Memory B cell (primary cell): Measurements from ENCODE around the gene BRIP1.
A peak's percentile ranks its signal among the peaks of the same experiment; 100 is the strongest.
"Not testable (repeated sequence)": the region's sequence is repeated elsewhere in the genome, so short reads cannot be mapped to it uniquely, and the experiment has no call there.

Experiments
- ATAC-seq: fragments of 150-1000 bp; cut with Tn5 transposase; 2 replicates; pipeline ENCODE4 v1.10.0; 2021; ENCODE audit warnings: low read depth, mild to moderate bottlenecking, moderate library complexity
- DNase-seq, 2 donors: peaks; one replicate each; pipeline ENCODE4 v3.0.0; 2022; ENCODE audit warnings: low spot score in 2 of 2
- H3K27ac Mint-ChIP-seq: one replicate; pipeline ENCODE4 v1.8.0; 2022; ENCODE audit warnings: mild to moderate bottlenecking, moderate library complexity, mixed read lengths
- H3K27me3 Mint-ChIP-seq: one replicate; pipeline ENCODE4 v1.8.0; 2022; ENCODE audit warnings: mixed read lengths
- H3K36me3 Mint-ChIP-seq: one replicate; pipeline ENCODE4 v1.8.0; 2022; ENCODE audit warnings: mild to moderate bottlenecking, mixed read lengths
- H3K4me1 Mint-ChIP-seq: one replicate; pipeline ENCODE4 v1.8.0; 2022; ENCODE audit warnings: mixed read lengths
- H3K4me3 Mint-ChIP-seq: one replicate; pipeline ENCODE4 v1.8.0; 2022; ENCODE audit warnings: mild to moderate bottlenecking, moderate library complexity, mixed read lengths
- H3K9me3 Mint-ChIP-seq: one replicate; pipeline ENCODE4 v1.8.0; 2022; ENCODE audit warnings: mixed read lengths

Gene BRIP1

DNA sequence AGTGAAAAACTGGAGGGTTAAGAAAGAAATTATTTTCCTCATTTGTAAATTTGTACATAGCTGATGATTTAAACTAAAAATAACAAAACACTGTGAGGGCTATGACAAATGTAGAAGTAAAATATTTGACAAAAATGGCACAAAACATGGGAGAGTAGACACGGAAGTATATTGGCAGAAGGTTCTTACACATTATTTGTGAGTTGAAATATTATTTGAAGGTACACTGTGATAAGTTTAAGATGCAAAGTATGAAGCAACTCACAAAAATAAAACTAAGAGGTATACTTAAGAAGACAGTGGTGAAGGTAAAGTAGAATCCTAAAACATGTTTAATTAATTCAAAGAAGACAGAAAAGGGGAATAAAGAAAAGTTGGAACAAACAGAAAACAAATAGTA is 34.6 kb downstream of the BRIP1 start:
- Mint-ChIP-seq H3K36me3 (peaks cover 8% of the 10 kb centered on the region), H3K9me3 (peaks cover 4% of the 10 kb centered on the region), H3K4me3 (no peak overlapping the region), H3K4me1 (no peaks in the 10 kb centered on the region), H3K27ac (no peak overlapping the region), H3K27me3 (no peaks in the 10 kb centered on the region)
- DNase-seq: no peak
- ATAC-seq: no peak

DNA sequence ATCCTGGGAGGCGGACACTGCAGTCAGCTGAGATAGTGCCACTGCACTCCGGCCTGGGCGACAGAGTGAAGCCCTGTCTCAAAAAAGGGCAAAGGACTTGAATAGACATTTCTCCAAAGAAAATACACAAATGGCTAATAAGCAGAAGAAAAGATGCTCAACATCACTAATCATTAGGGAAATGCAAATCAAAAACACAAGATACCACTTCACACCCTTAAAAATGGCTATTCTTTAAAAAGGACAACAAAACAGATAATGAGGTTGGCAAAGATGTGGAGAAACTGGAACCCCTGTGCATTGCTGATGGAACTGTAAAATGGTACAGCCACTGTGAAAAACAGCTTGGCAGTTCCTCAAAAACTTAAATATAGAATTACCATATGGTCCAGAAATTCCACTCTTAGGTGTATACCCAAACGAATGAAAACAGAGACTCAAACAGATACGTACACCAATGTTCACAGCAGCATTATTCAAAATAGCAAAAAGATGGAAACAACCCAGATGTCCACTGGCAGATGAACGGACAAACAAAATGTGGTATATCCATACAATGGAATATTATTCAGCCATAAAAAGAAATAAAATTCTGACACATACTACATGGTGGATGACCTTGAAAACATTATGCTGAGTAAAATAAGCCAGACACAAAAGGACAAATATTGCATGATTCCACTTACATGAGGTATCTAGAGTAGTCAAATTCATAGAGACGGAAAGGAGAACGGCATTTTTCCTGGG is 35.5 kb downstream of the BRIP1 start:
- Mint-ChIP-seq H3K9me3 (peaks cover 4% of the 10 kb centered on the region), H3K36me3 (peaks cover 8% of the 10 kb centered on the region), H3K4me1 (no peaks in the 10 kb centered on the region), H3K27ac (no peak overlapping the region), H3K27me3 (no peaks in the 10 kb centered on the region), H3K4me3 (no peak overlapping the region)
- DNase-seq (no peak), ATAC-seq (no peak)

GRCh38 chr17:61826866-61827265 is 36.5 kb downstream of the BRIP1 start:
- not testable (repeated sequence) for H3K36me3 Mint-ChIP-seq, H3K4me3 Mint-ChIP-seq, H3K27ac Mint-ChIP-seq, DNase-seq, H3K9me3 Mint-ChIP-seq, H3K27me3 Mint-ChIP-seq, ATAC-seq, H3K4me1 Mint-ChIP-seq

- not testable (repeated sequence) for H3K4me1 Mint-ChIP-seq, ATAC-seq, H3K9me3 Mint-ChIP-seq, DNase-seq, H3K27me3 Mint-ChIP-seq, H3K4me3 Mint-ChIP-seq, H3K27ac Mint-ChIP-seq
- peaks cover 11% of the 10 kb centered on the region for H3K36me3 Mint-ChIP-seq
Observed at GRCh38 chr17:61826198-61826597, 37.1 kb downstream of the BRIP1 start.

- ATAC-seq: no peak
- Mint-ChIP-seq H3K9me3 (peaks cover 4% of the 10 kb centered on the region), H3K27me3 (no peaks in the 10 kb centered on the region), H3K27ac (no peak overlapping the region), H3K4me1 (peaks cover 2% of the 10 kb centered on the region), H3K4me3 (no peak overlapping the region), H3K36me3 (peaks cover 13% of the 10 kb centered on the region)
- DNase-seq: no peak
Observed at GRCh38 chr17:61825448-61826137, 37.7 kb downstream of the BRIP1 start.

DNA sequence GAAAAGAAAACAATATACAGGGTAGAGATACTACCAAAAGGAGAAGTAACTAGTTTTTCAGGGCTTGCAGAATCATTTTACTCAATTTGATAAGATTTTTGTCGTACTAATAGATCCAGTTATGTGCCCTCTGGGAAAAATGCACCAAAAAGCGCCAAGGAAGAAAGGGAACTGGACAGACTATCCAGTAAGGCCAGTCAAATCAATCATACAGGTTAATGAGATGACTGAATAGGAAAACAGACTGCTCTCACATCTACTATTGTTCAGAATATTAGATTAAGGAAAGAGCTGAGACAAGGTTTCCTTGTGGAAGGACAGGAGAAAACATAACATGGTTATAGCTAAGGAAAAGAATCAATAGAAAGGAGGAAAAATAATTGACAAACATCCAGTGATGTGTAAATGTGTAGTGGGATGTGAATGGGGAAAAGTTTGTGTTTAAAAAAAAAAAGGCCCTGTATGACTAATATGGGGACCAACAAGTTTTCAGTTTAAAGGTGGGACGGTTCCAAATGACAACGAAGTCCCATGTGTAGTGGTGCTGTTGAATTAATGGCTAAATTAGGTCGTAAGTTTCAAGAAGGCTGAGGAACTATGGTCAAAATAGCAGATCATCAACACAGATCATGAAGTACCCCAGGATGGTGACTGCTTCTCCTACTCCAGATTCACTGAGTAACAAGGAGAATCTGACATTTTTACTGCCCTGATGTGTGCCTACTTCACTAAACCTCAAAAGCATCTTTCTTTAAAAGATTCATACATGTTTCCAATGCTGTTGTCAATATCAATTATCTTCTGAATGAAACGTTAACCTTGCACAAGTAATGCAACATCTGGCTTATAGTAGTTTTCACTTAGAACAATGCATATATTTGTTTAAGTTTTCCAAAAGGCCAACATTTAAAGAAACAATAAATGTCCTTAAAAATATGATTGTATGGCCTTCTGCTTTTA is 40.7 kb downstream of the BRIP1 start:
- no peaks in the 10 kb centered on the region for H3K27me3 Mint-ChIP-seq
- H3K27ac Mint-ChIP-seq: no peak overlapping the region
- no peak overlapping the region for H3K4me3 Mint-ChIP-seq
- no peak for DNase-seq
- peaks cover 13% of the 10 kb centered on the region for H3K36me3 Mint-ChIP-seq
- H3K4me1 Mint-ChIP-seq: peaks cover 2% of the 10 kb centered on the region
- peaks cover 4% of the 10 kb centered on the region for H3K9me3 Mint-ChIP-seq
- ATAC-seq: no peak

GRCh38 chr17:61821655-61822054 is 41.7 kb downstream of the BRIP1 start:
- H3K4me3 Mint-ChIP-seq: no peak overlapping the region
- peaks cover 2% of the 10 kb centered on the region for H3K9me3 Mint-ChIP-seq
- ATAC-seq (no peak), DNase-seq (no peak)
- peaks cover 2% of the 10 kb centered on the region for H3K4me1 Mint-ChIP-seq
- peaks cover 9% of the 10 kb centered on the region for H3K36me3 Mint-ChIP-seq
- no peak overlapping the region for H3K27ac Mint-ChIP-seq
- H3K27me3 Mint-ChIP-seq: no peaks in the 10 kb centered on the region

GRCh38 chr17:61819265-61819664 is 44.1 kb downstream of the BRIP1 start:
- not testable (repeated sequence) for H3K9me3 Mint-ChIP-seq, H3K27me3 Mint-ChIP-seq, H3K4me3 Mint-ChIP-seq, ATAC-seq, H3K27ac Mint-ChIP-seq, H3K4me1 Mint-ChIP-seq, DNase-seq, H3K36me3 Mint-ChIP-seq

GRCh38 chr17:61818225-61818624 is 45.1 kb downstream of the BRIP1 start:
- H3K27ac Mint-ChIP-seq: no peak overlapping the region

GRCh38 chr17:61817452-61817851 is 45.9 kb downstream of the BRIP1 start:
- Mint-ChIP-seq H3K27ac (no peak overlapping the region), H3K4me1 (peaks cover 11% of the 10 kb centered on the region), H3K4me3 (no peak overlapping the region), H3K27me3 (no peaks in the 10 kb centered on the region), H3K9me3 (peaks cover 4% of the 10 kb centered on the region), H3K36me3 (peaks cover 9% of the 10 kb centered on the region)
- DNase-seq (no peak), ATAC-seq (no peak)

More at GRCh38 chr17:61818225-61818624, 45.1 kb downstream of the BRIP1 start:
- H3K4me3 Mint-ChIP-seq: no peak overlapping the region
- H3K27me3 Mint-ChIP-seq: no peaks in the 10 kb centered on the region
- peaks cover 2% of the 10 kb centered on the region for H3K9me3 Mint-ChIP-seq
- peaks cover 9% of the 10 kb centered on the region for H3K4me1 Mint-ChIP-seq
- H3K36me3 Mint-ChIP-seq: peaks cover 9% of the 10 kb centered on the region
- DNase-seq (no peak), ATAC-seq (no peak)

DNA sequence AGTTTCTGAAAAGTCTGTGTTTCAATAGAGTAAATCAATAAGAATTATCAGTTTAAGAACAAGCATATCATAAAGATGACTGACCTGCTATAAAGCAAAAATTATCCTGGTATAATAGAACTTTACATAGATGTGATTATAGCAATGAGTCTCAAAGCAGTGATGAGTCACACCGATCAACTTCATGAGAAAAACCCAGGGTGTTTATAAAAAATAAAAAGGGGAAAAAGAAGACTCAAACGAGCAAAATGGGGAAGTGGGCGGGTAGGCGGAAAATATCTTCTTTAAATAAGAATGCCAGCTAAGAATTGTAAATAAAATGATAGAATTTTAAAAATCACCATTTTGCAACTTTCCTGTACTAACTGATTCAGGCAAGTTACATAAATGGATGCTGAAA is 46.8 kb downstream of the BRIP1 start:
- Mint-ChIP-seq H3K9me3 (peaks cover 4% of the 10 kb centered on the region), H3K4me1 (peaks cover 9% of the 10 kb centered on the region), H3K27me3 (no peaks in the 10 kb centered on the region), H3K36me3 (peaks cover 6% of the 10 kb centered on the region), H3K27ac (peak overlapping the region; percentile 63), H3K4me3 (peak overlapping the region; percentile 59)
- ATAC-seq (peak; percentile 80), DNase-seq (no peak)

DNA sequence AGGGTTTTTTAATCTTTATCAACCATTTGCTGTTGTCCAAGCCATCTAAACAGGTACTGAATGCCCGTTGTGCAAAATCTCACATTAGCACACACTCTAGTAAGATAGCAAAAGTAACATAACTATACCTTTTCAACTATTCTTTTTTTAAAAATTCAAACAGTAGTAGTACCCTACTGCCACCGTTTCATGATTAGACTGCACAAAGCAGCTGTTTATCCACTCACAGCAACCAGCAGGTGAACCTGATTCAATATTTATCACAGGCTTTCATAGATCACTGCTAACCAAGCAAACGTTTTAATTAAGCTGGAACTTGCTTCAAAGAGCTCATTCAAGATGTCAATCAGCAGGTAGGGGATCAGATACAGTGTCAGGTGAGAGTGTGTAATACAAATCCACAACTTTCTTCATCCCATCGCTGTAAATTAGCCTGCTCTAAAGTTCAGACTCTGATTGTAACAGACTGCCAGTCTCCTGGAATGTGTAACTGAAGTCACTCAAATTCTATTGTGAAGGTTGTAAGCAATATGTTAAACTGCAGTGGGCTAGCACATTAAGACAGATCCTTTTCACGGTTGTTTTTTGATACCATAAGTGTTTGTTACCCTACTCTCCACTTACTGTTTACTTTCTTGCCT is 47.3 kb downstream of the BRIP1 start:
- DNase-seq (no peak), ATAC-seq (peak; percentile 56)
- peaks cover 5% of the 10 kb centered on the region for H3K36me3 Mint-ChIP-seq
- no peaks in the 10 kb centered on the region for H3K27me3 Mint-ChIP-seq
- H3K4me1 Mint-ChIP-seq: peaks cover 9% of the 10 kb centered on the region
- peak overlapping the region; percentile 63 for H3K27ac Mint-ChIP-seq
- peaks cover 4% of the 10 kb centered on the region for H3K9me3 Mint-ChIP-seq
- peak overlapping the region; percentile 59 for H3K4me3 Mint-ChIP-seq

DNA sequence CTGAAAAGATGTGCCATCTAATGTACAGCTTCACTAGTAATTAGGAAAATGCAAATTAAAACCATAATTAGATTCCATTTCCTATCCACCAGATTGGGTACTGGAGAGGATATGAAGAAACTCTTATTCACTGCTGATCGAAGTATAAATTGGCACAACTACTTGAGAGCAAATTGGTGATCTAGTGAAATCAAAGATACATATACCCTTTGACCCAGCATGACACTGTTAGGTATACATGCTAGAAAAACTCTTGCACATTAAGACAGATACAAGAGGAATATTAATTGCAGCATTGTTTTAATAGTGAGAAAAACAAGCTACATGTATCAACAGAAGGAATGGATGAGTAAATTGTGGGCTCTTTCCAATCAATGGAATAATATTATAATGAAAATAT is 48.8 kb downstream of the BRIP1 start:
- no peaks in the 10 kb centered on the region for H3K27me3 Mint-ChIP-seq
- peaks cover 9% of the 10 kb centered on the region for H3K4me1 Mint-ChIP-seq
- DNase-seq (no peak), ATAC-seq (no peak)
- H3K27ac Mint-ChIP-seq: peak overlapping the region; percentile 74
- peaks cover 3% of the 10 kb centered on the region for H3K36me3 Mint-ChIP-seq
- peaks cover 3% of the 10 kb centered on the region for H3K9me3 Mint-ChIP-seq
- no peak overlapping the region for H3K4me3 Mint-ChIP-seq
